H1 (cell line): Measurements from ENCODE around the gene RELL1. TPM values are rescaled to one million over a fixed set of nuclear protein-coding genes. Genes with fewer than 3 reads are reported as not detected.

Experiments used
- CTCF ChIA-PET: fragments of 300-600 bp; sonication (Branson Sonifier 250); formaldehyde crosslinking; loops from one replicate; lab custom pipeline; 2021; ENCODE audit not compliant: partially characterized antibody; lab: Charles Lee
- POLR2A ChIA-PET: fragments of 300-600 bp; sonication (Branson Sonifier 250); formaldehyde crosslinking; loops from one replicate; lab custom pipeline; 2021; ENCODE audit warnings: inconsistent platforms; ENCODE audit not compliant: partially characterized antibody; lab: Charles Lee
- DNase-seq, 2 experiments: peaks; one replicate each; pipeline versions ENCODE4 v3.0.0 to v3.0.0-alpha.2; 2010 to 2022; ENCODE audit warnings: low spot score in 2 of 2, low read depth in 1 of 2, mixed read lengths in 1 of 2
- FAIRE-seq: peaks from 2 replicates; lab custom pipeline; 2011; peaks lifted over from hg19 to GRCh38; lab: Jason Lieb, UNC
- H2AFZ ChIP-seq: 2 replicates; pipeline ENCODE4 v1.8.1; 2012; ENCODE audit warnings: low read length, inconsistent platforms
- H2AK5ac ChIP-seq: 2 replicates; pipeline ENCODE4 v1.6.1; 2013; ENCODE audit warnings: low read depth, low read length
- H2BK120ac ChIP-seq: replicated peaks from 2 replicates; pipeline ENCODE3; 2013; ENCODE audit warnings: low read depth, low read length, inconsistent platforms
- H2BK12ac ChIP-seq: 2 replicates; pipeline ENCODE4 v1.6.1; 2013; ENCODE audit warnings: low read depth, low read length
- H2BK15ac ChIP-seq: 2 replicates; pipeline ENCODE4 v1.6.1; 2013; ENCODE audit warnings: low read length
- H2BK20ac ChIP-seq: 2 replicates; pipeline ENCODE4 v1.6.1; 2013; ENCODE audit warnings: low read length
- H2BK5ac ChIP-seq: 2 replicates; pipeline ENCODE4 v1.6.1; 2013; ENCODE audit warnings: low read depth, low read length
- H3K14ac ChIP-seq: 2 replicates; pipeline ENCODE4 v1.6.1; 2013; ENCODE audit warnings: inconsistent platforms; ENCODE audit not compliant: insufficient read length
- H3K18ac ChIP-seq: 2 replicates; pipeline ENCODE4 v1.6.1; 2013; ENCODE audit warnings: low read length; ENCODE audit errors: extremely low read depth
- H3K23ac ChIP-seq: 2 replicates; pipeline ENCODE4 v1.6.1; 2013; ENCODE audit warnings: inconsistent platforms; ENCODE audit not compliant: insufficient read length
- H3K23me2 ChIP-seq: 2 replicates; pipeline ENCODE4 v1.6.1; 2013; ENCODE audit warnings: low read depth, low read length
- H3K27ac ChIP-seq: 2 replicates; pipeline ENCODE4 v1.6.1; 2011; ENCODE audit warnings: low read depth, low read length, inconsistent platforms
- H3K27me3 ChIP-seq, 4 experiments: replicated peaks in 1 of 4; 1 replicate in 1 of 4; 2 replicates in 3 of 4; pipeline versions ENCODE4 v1.6.1 to v1.8.1; 2011 to 2013; ENCODE audit warnings: low read length in 3 of 4, mild to moderate bottlenecking in 3 of 4, inconsistent platforms in 2 of 4, mixed read lengths in 2 of 4, moderate library complexity in 1 of 4; ENCODE audit not compliant: control insufficient read depth in 3 of 4, insufficient read depth in 3 of 4; ENCODE audit errors: extremely low read depth in 1 of 4
- H3K36me3 ChIP-seq, 4 experiments: 2 replicates each; pipeline versions ENCODE4 v1.6.1 to v1.8.1; 2011 to 2013; ENCODE audit warnings: mild to moderate bottlenecking in 4 of 4, low read length in 3 of 4, moderate library complexity in 2 of 4, control low read depth in 1 of 4, inconsistent platforms in 1 of 4; ENCODE audit not compliant: insufficient read depth in 4 of 4, control insufficient read depth in 2 of 4
- H3K4ac ChIP-seq: replicated peaks from 2 replicates; pipeline ENCODE3; 2013; ENCODE audit warnings: low read length, low read depth, mixed read lengths, inconsistent platforms; ENCODE audit not compliant: insufficient read length
- H3K4me1 ChIP-seq, 4 experiments: replicated peaks in 1 of 4; 1 replicate in 1 of 4; 2 replicates in 3 of 4; pipeline versions ENCODE4 v1.6.1 to v1.8.1; 2011 to 2013; ENCODE audit warnings: low read length in 3 of 4, inconsistent platforms in 2 of 4, mixed read lengths in 1 of 4; ENCODE audit not compliant: insufficient read depth in 4 of 4, control insufficient read depth in 3 of 4
- H3K4me2 ChIP-seq, 2 experiments: 2 replicates each; pipeline versions ENCODE4 v1.6.1 to v1.8.1; 2011 to 2013; ENCODE audit warnings: low read depth in 2 of 2, low read length in 2 of 2, control low read depth in 1 of 2, inconsistent platforms in 1 of 2, mild to moderate bottlenecking in 1 of 2; ENCODE audit not compliant: insufficient read depth in 1 of 2
- H3K4me3 ChIP-seq, 4 experiments: fragments of 200-600, 300-600 bp in 1 of 4; sonication (generic), shearing (Covaris generic), sonication (Bioruptor Twin) in 1 of 4; 2 replicates each; pipeline versions ENCODE4 v1.5.1 to v1.8.1; 2011 to 2016; ENCODE audit warnings: low read length in 4 of 4, low read depth in 3 of 4, control low read depth in 2 of 4, inconsistent platforms in 2 of 4, mild to moderate bottlenecking in 2 of 4, mixed read lengths in 1 of 4, moderate library complexity in 1 of 4; ENCODE audit not compliant: insufficient read depth in 2 of 4; ENCODE audit errors: extremely low read depth in 1 of 4
- H3K56ac ChIP-seq: replicated peaks from 2 replicates; pipeline ENCODE3; 2013; ENCODE audit warnings: low read depth, mild to moderate bottlenecking, mixed read lengths, low read length, inconsistent platforms; ENCODE audit not compliant: insufficient read length
- H3K79me1 ChIP-seq: 2 replicates; pipeline ENCODE4 v1.6.1; 2013; ENCODE audit warnings: low read depth, low read length, control low read depth
- H3K79me2 ChIP-seq, 2 experiments: 2 replicates each; pipeline versions ENCODE4 v1.6.1 to v1.8.1; 2012 to 2013; ENCODE audit warnings: low read length in 2 of 2, mild to moderate bottlenecking in 2 of 2, inconsistent platforms in 1 of 2; ENCODE audit not compliant: insufficient read depth in 2 of 2, control insufficient read depth in 1 of 2
- H3K9ac ChIP-seq, 4 experiments: replicated peaks in 1 of 4; 1 replicate in 1 of 4; 2 replicates in 3 of 4; pipeline versions ENCODE4 v1.6.1 to v1.8.1; 2011 to 2013; ENCODE audit warnings: low read depth in 3 of 4, low read length in 3 of 4, control low read depth in 2 of 4, mild to moderate bottlenecking in 2 of 4, moderate library complexity in 2 of 4, inconsistent platforms in 1 of 4; ENCODE audit errors: extremely low read depth in 1 of 4
- H3K9me3 ChIP-seq, 2 experiments: 2 replicates each; pipeline versions ENCODE4 v1.6.1 to v1.8.1; 2012 to 2013; ENCODE audit warnings: mild to moderate bottlenecking in 2 of 2, moderate library complexity in 2 of 2, control low read depth in 1 of 2, inconsistent platforms in 1 of 2, low read depth in 1 of 2, low read length in 1 of 2, mixed read lengths in 1 of 2; ENCODE audit not compliant: insufficient read depth in 2 of 2
- H4K20me1 ChIP-seq, 2 experiments: replicated peaks in 1 of 2; 2 replicates each; pipeline versions ENCODE3 to v1.8.1; 2011 to 2013; ENCODE audit warnings: inconsistent platforms in 2 of 2, low read length in 2 of 2, mild to moderate bottlenecking in 1 of 2; ENCODE audit not compliant: insufficient read depth in 2 of 2, control insufficient read depth in 1 of 2
- H4K5ac ChIP-seq: 2 replicates; pipeline ENCODE4 v1.6.1; 2013; ENCODE audit warnings: low read length, low read depth, mixed read lengths, inconsistent platforms; ENCODE audit not compliant: insufficient read length
- H4K8ac ChIP-seq: 2 replicates; pipeline ENCODE4 v1.8.0; 2013; ENCODE audit warnings: mild to moderate bottlenecking, moderate library complexity, low read length, inconsistent platforms; ENCODE audit not compliant: insufficient read depth; ENCODE audit errors: extremely low read depth
- H4K91ac ChIP-seq: replicated peaks from 2 replicates; pipeline ENCODE3; 2013; ENCODE audit warnings: low read length, mixed read lengths, inconsistent platforms; ENCODE audit not compliant: insufficient read length
- CBX5 ChIP-seq: fragments of 300-800, 300-1000 bp; sonication (generic); IDR thresholded peaks from 2 replicates; pipeline ENCODE4 v1.7.1; 2016; ENCODE audit warnings: antibody characterized with exemption, low read length, low read depth
- KDM1A ChIP-seq: fragments of 200-600, 300-600 bp; sonication (generic); IDR thresholded peaks from 2 replicates; pipeline ENCODE4 v1.7.1; 2016; ENCODE audit warnings: mild to moderate bottlenecking, low read length, borderline replicate concordance
- POU5F1 ChIP-seq: IDR thresholded peaks from 2 replicates; pipeline ENCODE4 v1.6.1; 2011; ENCODE audit warnings: low read depth, mild to moderate bottlenecking, low read length, moderate library complexity
- TEAD4 ChIP-seq: IDR thresholded peaks from 2 replicates; pipeline ENCODE4 v1.6.1; 2012; ENCODE audit warnings: low read depth, low read length, inconsistent platforms, mixed read lengths
- WGBS, 2 experiments: shearing (Covaris generic) in 1 of 2; methylation state at CpG; one replicate each; pipeline versions ENCODE4 v1.1.6 to v1.1.7; 2013 to 2015; ENCODE audit warnings: low lambda C conversion rate in 2 of 2, mixed read lengths in 2 of 2, inconsistent platforms in 1 of 2, low coverage in 1 of 2, missing lambda C conversion rate in 1 of 2; ENCODE audit not compliant: insufficient replicate concordance in 2 of 2, insufficient coverage in 1 of 2, insufficient read length in 1 of 2; ENCODE audit errors: extremely low coverage in 1 of 2, missing lambda C conversion rate in 1 of 2; 5-methylcytosine and 5-hydroxymethylcytosine counted together
- polyA plus RNA-seq, 7 experiments: library from polyadenylated mRNA; depleted of rRNA in 3 of 7; stranded (reverse) in 5 of 7; unstranded in 2 of 7; fragments of >200 nt in 5 of 7; fragments of 200-250 nt in 2 of 7; gene quantifications; 1 replicate in 5 of 7; 2 replicates in 1 of 7; 4 replicates in 1 of 7; pipeline versions ENCODE4 v1.2.1 to v1.2.3, GENCODE V29; 2011 to 2013; ENCODE audit warnings: missing spikeins in 2 of 7, mixed read lengths in 2 of 7
- total RNA-seq: library from RNA; stranded (reverse); fragmentation: NEBNext Ultra II Directional; extraction: Animal tissue kit (Norgen Biotek cat#: 25700); gene quantifications from 2 replicates; pipeline ENCODE4 v1.2.1, GENCODE V29; 2021

RELL1 gene
- total and polyA plus RNA-seq, 2 of the 8 experiments (the other 6 are each of a cell fraction or from before 2014, with no cell fraction given), result 2.1 to 14.1 TPM

GRCh38 chr4:37721995-37722638 lies 35.9 kb upstream of the RELL1 start:
- WGBS, 2 experiments, result 91% methylated on average over 4 of the region's 4 CpGs; no CpG with 5 or more reads in 1 of the 2 experiments
- Histone ChIP-seq H3K18ac (no peak overlapping the region), H2BK5ac (no peak overlapping the region), H3K4me3 (no peak overlapping the region), H3K27me3 (no peaks in the 10 kb centered on the region), H3K9ac (no peak overlapping the region), H3K36me3 (no peaks in the 10 kb centered on the region), H3K9me3 (no peaks in the 10 kb centered on the region), H3K79me2 (no peaks in the 10 kb centered on the region), H3K4me1 (no peaks in the 10 kb centered on the region; a peak in 2 of 7 replicates), H2BK12ac (no peak overlapping the region), H3K4me2 (no peak overlapping the region), H2BK120ac (no peak overlapping the region), H3K23me2 (no peaks in the 10 kb centered on the region), H3K14ac (no peak overlapping the region), H2AK5ac (no peak overlapping the region), H2BK15ac (no peak overlapping the region), H3K27ac (no peak overlapping the region), H2AFZ (no peak overlapping the region), H4K20me1 (no peaks in the 10 kb centered on the region), H3K79me1 (no peaks in the 10 kb centered on the region), H4K5ac (no peak overlapping the region), H2BK20ac (no peak overlapping the region), H3K4ac (no peak overlapping the region), H3K23ac (no peak overlapping the region), H3K56ac (no peak overlapping the region), H4K8ac (no peak overlapping the region), H4K91ac (no peak overlapping the region)
- ChIA-PET CTCF (interaction anchor here (0.6 to 1.1 kb wide), 3 partner anchors 15 to 155 kb away, joined by 3 to 4 read pairs (median 4); no protein-coding TSS in a partner anchor), POLR2A (interaction anchor here (0.6 kb wide), 1 partner anchor 287 kb away, joined by 3 read pairs; no protein-coding TSS in a partner anchor)
- TF ChIP-seq KDM1A, result no peak
- TF ChIP-seq TEAD4, result no peak
- TF ChIP-seq CBX5, result no peak
- no peak for TF ChIP-seq POU5F1
- DNase-seq (no peak), FAIRE-seq (no peak)
